DMS 273 (cell line): ENCODE data around the gene CCDC87.
"Not testable (repeated sequence)": the region's sequence is repeated elsewhere in the genome, so short reads cannot be mapped to it uniquely, and the experiment has no call there.

Experiments
- DNase-seq: peaks from one replicate; lab custom pipeline; 2025; ENCODE audit not compliant: unreplicated experiment; lab: John Stamatoyannopoulos, UW

The CCDC87 gene

GRCh38 chr11:66556086-66556485 lies 36.8 kb downstream of the CCDC87 start:
- DNase-seq = no peak

- no peak for DNase-seq
Measured at GRCh38 chr11:66555416-66555815, 37.4 kb downstream of the CCDC87 start.

- no peak for DNase-seq
Measured at GRCh38 chr11:66554602-66555001, 38.3 kb downstream of the CCDC87 start.

- no peak for DNase-seq
Measured at GRCh38 chr11:66550887-66551286, 42.0 kb downstream of the CCDC87 start.

GRCh38 chr11:66549696-66550095 lies 43.2 kb downstream of the CCDC87 start:
- no peak for DNase-seq

GRCh38 chr11:66548774-66549630 lies 43.9 kb downstream of the CCDC87 start:
- no peak for DNase-seq

GRCh38 chr11:66548041-66548440 lies 44.8 kb downstream of the CCDC87 start:
- DNase-seq = peak; percentile 33

- peak; percentile 52 for DNase-seq
Measured at GRCh38 chr11:66547662-66548009, 45.2 kb downstream of the CCDC87 start.

GRCh38 chr11:66546966-66547661 lies 45.7 kb downstream of the CCDC87 start:
- peak; percentile 39 for DNase-seq

- DNase-seq = peak; percentile 53
Measured at GRCh38 chr11:66546368-66546965, 46.4 kb downstream of the CCDC87 start, which contains the start of gene ACTN3. TSS of gene ACTN3 (plus strand) at chr11:66546903. CDS start at chr11:66546938, 35 bp downstream.

GRCh38 chr11:66545701-66546367 lies 47.0 kb downstream of the CCDC87 start, which contains the start of gene ZDHHC24:
TSS of gene ZDHHC24 (minus strand) at chr11:66546048. CDS start at chr11:66546003, 45 bp downstream.
- DNase-seq = peak; percentile 97

- DNase-seq = not testable (repeated sequence)
Measured at GRCh38 chr11:66544952-66545351, 47.9 kb downstream of the CCDC87 start.

GRCh38 chr11:66543263-66544107 lies 49.4 kb downstream of the CCDC87 start:
- no peak for DNase-seq

- DNase-seq = no peak
Measured at GRCh38 chr11:66542362-66542761, 50.5 kb downstream of the CCDC87 start.

- no peak for DNase-seq
Measured at GRCh38 chr11:66541892-66542291, 51.0 kb downstream of the CCDC87 start.

- not testable (repeated sequence) for DNase-seq
Measured at GRCh38 chr11:66540598-66540997, 52.3 kb downstream of the CCDC87 start.
